ENCODE results near the gene C2orf92.

DNA sequence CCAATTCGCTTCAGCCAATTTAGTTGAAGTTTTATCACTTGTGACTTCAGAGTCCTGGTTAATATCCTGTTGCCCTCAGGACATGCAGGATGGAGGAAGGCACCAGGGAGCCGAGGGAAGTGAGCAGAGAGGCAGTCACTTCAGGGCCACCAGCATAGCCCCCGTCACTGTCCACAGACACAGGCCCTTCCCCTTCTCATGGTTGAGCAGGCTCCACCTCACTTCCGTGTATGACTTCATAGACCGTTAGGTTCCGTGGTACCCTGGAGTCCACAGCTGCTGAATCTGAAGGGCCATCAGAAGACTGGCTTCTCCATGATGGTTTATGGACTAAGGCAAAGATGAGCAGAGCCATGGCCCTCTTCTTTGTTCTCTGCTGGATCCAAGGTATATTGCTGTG, at the start of gene C2orf92:
- TF ChIP-seq CTCF (IDR thresholded peaks at IDR 0.05) (no peak), POLR2A (IDR thresholded peaks at IDR 0.05) (no peak), EP300 (IDR thresholded peaks at IDR 0.05) (no peak)

Measured in sigmoid colon (tissue), 4 donors.